GM12892 (cell line): Measurements from ENCODE around the gene CENPB.

ENCODE experiments used
- POLR2A ChIP-seq: IDR thresholded peaks from 2 replicates; pipeline ENCODE4 v1.6.1; 2011; ENCODE audit warnings: low read depth, low read length, control low read depth
- POLR2AphosphoS5 ChIP-seq: IDR thresholded peaks from 2 replicates; pipeline ENCODE4 v1.6.1; 2011; ENCODE audit warnings: low read depth, low read length, control low read depth
- TAF1 ChIP-seq: IDR thresholded peaks from 2 replicates; pipeline ENCODE4 v1.6.1; 2011; ENCODE audit warnings: low read depth, mild to moderate bottlenecking, control low read depth, low read length, borderline replicate concordance

- TF ChIP-seq POLR2A = no peak
- no peak for TF ChIP-seq POLR2AphosphoS5
- TF ChIP-seq TAF1 = no peak
Observed at GRCh38 chr20:3784216-3784853, 2.2 kb downstream of the CENPB start.
